K562 (cell line): Measurements from ENCODE around the gene UGT8. TPM values are rescaled to one million over a fixed set of nuclear protein-coding genes. Genes with fewer than 3 reads are reported as not detected.

ENCODE experiments used
- ATAC-seq: fragments of 200-7000 bp; cut with Tn5 transposase; 3 replicates; pipeline ENCODE4 v1.9.1; 2020; ENCODE audit warnings: moderate library complexity
- BruUV-seq: library from RNA; stranded (reverse); fragments of 400-500 nt; replicated peaks from 2 replicates; lab custom pipeline; 2021; lab: Mats Ljungman, UMichigan
- CTCF ChIA-PET: fragments of 300-600 bp; formaldehyde crosslinking; extraction: SDS; loops from one replicate; lab custom pipeline; 2021; ENCODE audit warnings: low intra/inter-chr PET ratio; lab: Yijun Ruan, JAX
- POLR2A ChIA-PET: fragments of 300-600, 350-650 bp; sonication (Branson Sonifier 250); formaldehyde crosslinking; extraction: SDS; loops from one replicate; lab custom pipeline; 2021; ENCODE audit warnings: antibody characterized with exemption, inconsistent platforms; lab: Yijun Ruan, JAX
- DNase-seq, 4 experiments: peaks; one replicate each; pipeline versions ENCODE4 v3.0.0 to v3.0.0-alpha.2; 2011 to 2018; ENCODE audit warnings: low spot score in 3 of 4, mixed read lengths in 3 of 4; ENCODE audit errors: extremely low read depth in 1 of 4
- FAIRE-seq: peaks from 2 replicates; lab custom pipeline; 2011; peaks lifted over from hg19 to GRCh38; lab: Jason Lieb, UNC
- H2AFZ ChIP-seq: 2 replicates; pipeline ENCODE4 v1.6.0; 2011; ENCODE audit warnings: low read depth, low read length, control low read depth, inconsistent platforms
- H3K27ac ChIP-seq: fragments of 200-600 bp; 3 replicates; pipeline ENCODE4 v1.8.0; 2011; ENCODE audit warnings: low read depth, mild to moderate bottlenecking, control low read depth, inconsistent platforms, low read length, moderate library complexity, mixed read lengths; ENCODE audit errors: extremely low read depth
- H3K27me3 ChIP-seq, 2 experiments: fragments of 300-600 bp in 1 of 2; 2 replicates in 1 of 2; 3 replicates in 1 of 2; pipeline versions ENCODE4 v1.6.0 to v1.8.0; 2011; ENCODE audit warnings: inconsistent platforms in 2 of 2, low read length in 2 of 2, mild to moderate bottlenecking in 1 of 2, mixed read lengths in 1 of 2, moderate library complexity in 1 of 2; ENCODE audit not compliant: control insufficient read depth in 2 of 2, insufficient read depth in 2 of 2
- H3K36me3 ChIP-seq: fragments of 300-600 bp; 3 replicates; pipeline ENCODE4 v1.8.0; 2011; ENCODE audit warnings: mild to moderate bottlenecking, low read length, inconsistent platforms; ENCODE audit not compliant: control insufficient read depth, insufficient read depth
- H3K4me1 ChIP-seq, 2 experiments: fragments of 200-600 bp in 1 of 2; replicated peaks in 1 of 2; 2 replicates in 1 of 2; 3 replicates in 1 of 2; pipeline versions ENCODE4 v1.5.1 to v1.8.0; 2011; ENCODE audit warnings: inconsistent platforms in 2 of 2, low read length in 2 of 2, mild to moderate bottlenecking in 1 of 2, mixed read lengths in 1 of 2, moderate library complexity in 1 of 2; ENCODE audit not compliant: control insufficient read depth in 2 of 2, insufficient read depth in 2 of 2
- H3K4me2 ChIP-seq: 2 replicates; pipeline ENCODE4 v1.6.1; 2011; ENCODE audit warnings: low read length, control low read depth, inconsistent platforms, mixed read lengths; ENCODE audit not compliant: insufficient read depth
- H3K4me3 ChIP-seq: fragments of 200-600 bp; sonication (generic), shearing (Covaris generic); 2 replicates; pipeline ENCODE4 v1.5.1; 2016; ENCODE audit warnings: control low read depth, inconsistent platforms
- H3K79me2 ChIP-seq: fragments of 200-600 bp; 3 replicates; pipeline ENCODE4 v1.8.0; 2011; ENCODE audit warnings: low read length, inconsistent platforms; ENCODE audit not compliant: control insufficient read depth, insufficient read depth
- H3K9ac ChIP-seq, 2 experiments: 2 replicates each; pipeline versions ENCODE4 v1.6.0 to v1.6.1; 2011; ENCODE audit warnings: low read depth in 2 of 2, low read length in 2 of 2, control low read depth in 1 of 2, inconsistent platforms in 1 of 2, mild to moderate bottlenecking in 1 of 2, mixed read lengths in 1 of 2; ENCODE audit not compliant: insufficient read depth in 1 of 2
- H3K9me1 ChIP-seq: one replicate; pipeline ENCODE4 v1.6.0; 2011; ENCODE audit warnings: inconsistent platforms, mild to moderate bottlenecking, low read length, moderate library complexity; ENCODE audit not compliant: control insufficient read depth, insufficient read depth
- H3K9me3 ChIP-seq: replicated peaks from 2 replicates; pipeline ENCODE4 v1.5.1; 2011; ENCODE audit warnings: low read depth, low read length, inconsistent platforms; ENCODE audit not compliant: control insufficient read depth, insufficient read depth
- H4K20me1 ChIP-seq: replicated peaks from 2 replicates; pipeline ENCODE4 v1.6.1; 2011; ENCODE audit warnings: low read length, inconsistent platforms, mixed read lengths; ENCODE audit not compliant: control insufficient read depth, insufficient read depth
- CAMTA2 ChIP-seq: fragments of 250-450 bp; sonication (Bioruptor Pico); conservative IDR thresholded peaks from 2 replicates; pipeline ENCODE4 v1.5.1; 2022
- CBFA2T3 ChIP-seq: fragments of 450-650 bp; IDR thresholded peaks from 2 replicates; pipeline ENCODE4 v1.6.1; 2017
- CHAMP1 ChIP-seq: fragments of 450-650 bp; IDR thresholded peaks from 2 replicates; pipeline ENCODE4 v1.6.1; 2016; ENCODE audit warnings: mild to moderate bottlenecking
- CHCHD3 ChIP-seq: fragments of 250-450 bp; sonication (Bioruptor Pico); IDR thresholded peaks from 2 replicates; pipeline ENCODE4 v2.1.2; 2022; ENCODE audit warnings: mild to moderate bottlenecking
- FOXO4 ChIP-seq: fragments of 450-650 bp; formaldehyde crosslinking; IDR thresholded peaks from 2 replicates; pipeline ENCODE4 v1.4.0; 2020; ENCODE audit warnings: mild to moderate bottlenecking, moderate library complexity
- JUN ChIP-seq, 2 experiments: sonication (generic) in 1 of 2; formaldehyde crosslinking in 1 of 2; IDR thresholded peaks; 2 replicates each; pipeline versions ENCODE4 v1.6.1 to v1.8.0; 2012 to 2022; ENCODE audit warnings: borderline replicate concordance in 2 of 2, mild to moderate bottlenecking in 2 of 2, improper control_type of control experiment in 1 of 2, low read depth in 1 of 2, low read length in 1 of 2, missing genetic modification reagents in 1 of 2
- MECOM ChIP-seq: fragments of 250-450 bp; sonication (Bioruptor Pico); IDR thresholded peaks from 2 replicates; pipeline ENCODE4 v1.8.0; 2022; ENCODE audit warnings: inconsistent platforms
- NELFE ChIP-seq: IDR thresholded peaks from 2 replicates; pipeline ENCODE4 v1.6.1; 2011; ENCODE audit warnings: mild to moderate bottlenecking; ENCODE audit not compliant: insufficient read depth, insufficient read length
- NR2F6 ChIP-seq: fragments of 450-650 bp; formaldehyde crosslinking; IDR thresholded peaks from 2 replicates; pipeline ENCODE4 v1.4.0; 2020; ENCODE audit warnings: mild to moderate bottlenecking
- PKNOX1 ChIP-seq: fragments of 450-650 bp; IDR thresholded peaks from 2 replicates; pipeline ENCODE4 v1.6.1; 2016
- POLR2G ChIP-seq: fragments of 200-400 bp; formaldehyde crosslinking; IDR thresholded peaks from 2 replicates; pipeline ENCODE4 v1.6.1; 2017; ENCODE audit warnings: low read depth, mild to moderate bottlenecking, antibody characterized with exemption, low read length, moderate library complexity
- RHOXF2B ChIP-seq: fragments of 250-450 bp; sonication (Bioruptor Pico); conservative IDR thresholded peaks from 2 replicates; pipeline ENCODE4 v1.5.1; 2021
- ZEB2 ChIP-seq: fragments of 450-650 bp; IDR thresholded peaks from 2 replicates; pipeline ENCODE4 v1.6.1; 2016
- ZNF280B ChIP-seq: fragments of 250-450 bp; sonication (Bioruptor Pico); IDR thresholded peaks from 2 replicates; pipeline ENCODE4 v1.5.1; 2021; ENCODE audit warnings: mild to moderate bottlenecking
- ZNF551 ChIP-seq: fragments of 250-450 bp; sonication (Bioruptor Pico); IDR thresholded peaks from 2 replicates; pipeline ENCODE4 v1.5.0; 2021; ENCODE audit warnings: mild to moderate bottlenecking, moderate library complexity
- WGBS: fragments of 100-300 bp; shearing (Covaris generic); methylation state at CpG from one replicate; pipeline ENCODE4 v1.1.6; 2016; ENCODE audit warnings: low coverage, mixed read lengths; ENCODE audit not compliant: insufficient coverage; ENCODE audit errors: missing lambda C conversion rate; 5-methylcytosine and 5-hydroxymethylcytosine counted together
- in situ Hi-C: fragments of 300-500 bp; cut with MboI; formaldehyde crosslinking; loops from 4 replicates; pipeline ENCODE4 v1.15.0; 2018; ENCODE audit warnings: inconsistent platforms, mixed read lengths
- intact Hi-C: fragments of 100-400 bp; cut with micrococcal nuclease; formaldehyde crosslinking; loops from 2 replicates; pipeline ENCODE4 v1.14.2; 2022
- polyA plus RNA-seq, 8 experiments: library from polyadenylated mRNA; depleted of rRNA in 4 of 8; stranded (reverse) in 5 of 8; unstranded in 3 of 8; fragments of >200 nt; fragmentation: Nextera tagmentation in 2 of 8; fragmentation: Illumina TruSeq in 1 of 8; extraction: Ambion mirVana in 2 of 8; extraction: Trizol in 1 of 8; gene quantifications; 2 replicates each; pipeline versions ENCODE4 v1.2.1 to v1.2.3, GENCODE V29; 2011 to 2014; ENCODE audit warnings: inconsistent platforms in 1 of 8, missing spikeins in 1 of 8
- total RNA-seq, 7 experiments: library from RNA; depleted of rRNA in 6 of 7; stranded (reverse); fragments of >200 nt in 6 of 7; fragmentation: Illumina TruSeq in 2 of 7; extraction: Trizol in 2 of 7; gene quantifications; 2 replicates each; pipeline versions ENCODE4 v1.2.1 to v1.2.3, GENCODE V29; 2011 to 2021; ENCODE audit warnings: low replicate concordance in 1 of 7

Gene UGT8
- total and polyA plus RNA-seq, 9 of the 15 experiments (the other 6 are each of a cell fraction or from before 2014, with no cell fraction given): 3.0 to 10.7 (median 6.0) TPM

GRCh38 chr4:114593526-114593925 lies 5.1 kb upstream of the UGT8 start (continued):
- no peak for TF ChIP-seq CHAMP1
- TF ChIP-seq RHOXF2B: no peak
- no peak for TF ChIP-seq NR2F6 (CRISPR knock-in tag)

GRCh38 chr4:114595207-114595606 lies 3.4 kb upstream of the UGT8 start:
- Histone ChIP-seq H3K36me3 (no peaks in the 10 kb centered on the region), H3K4me2 (peak overlapping the region; percentile 31), H4K20me1 (no peaks in the 10 kb centered on the region), H3K27me3 (no peaks in the 10 kb centered on the region), H3K9ac (peak overlapping the region in 1 of 2 experiments; percentile 71; a peak in 1 of 4 replicates), H3K27ac (no peak overlapping the region), H3K79me2 (peaks cover 17% of the 10 kb centered on the region), H3K9me1 (no peaks in the 10 kb centered on the region), H3K9me3 (no peaks in the 10 kb centered on the region), H3K4me3 (no peak overlapping the region), H2AFZ (no peak overlapping the region; the same call in 1 of the 2 replicates), H3K4me1 (no peaks in the 10 kb centered on the region; a peak in 2 of 5 replicates)
- in situ Hi-C loops: no loop called here
- DNase-seq: peak in 3 of 4 experiments; percentile 15 to 44 (median 15)
- intact Hi-C loops: no loop called here
- CTCF ChIA-PET: no interaction called here
- WGBS: 4% methylated on average over 11 of the region's 11 CpGs
- POLR2A ChIA-PET: no interaction called here
- ATAC-seq: peak; percentile 7
- BruUV-seq: no TSS peak
- no peak for FAIRE-seq
- no peak for TF ChIP-seq NELFE
- TF ChIP-seq MECOM: no peak
- no peak for TF ChIP-seq POLR2G
- 0 out of 2 replicates have a peak, but pooled peaks have one; percentile 5 for TF ChIP-seq CBFA2T3
- no peak for TF ChIP-seq CHCHD3 (CRISPR knock-in tag)
- peak; percentile 69; the same call in 1 of the 2 replicates for TF ChIP-seq PKNOX1
- TF ChIP-seq JUN (IDR thresholded peaks at IDR 0.05; ENCODE audit: borderline replicate concordance, low read depth, low read length): no peak
- TF ChIP-seq JUN (CRISPR knock-in tag; IDR thresholded peaks at IDR 0.05; ENCODE audit: borderline replicate concordance): no peak
- TF ChIP-seq FOXO4 (CRISPR knock-in tag): no peak
- no peak for TF ChIP-seq ZNF551 (CRISPR knock-in tag)
- TF ChIP-seq ZEB2: no peak
- TF ChIP-seq CAMTA2: no peak
- no peak for TF ChIP-seq ZNF280B (CRISPR knock-in tag)
